T-cell (primary cell): ENCODE data around the gene TAPBP. TPM values are rescaled to one million over a fixed set of nuclear protein-coding genes. Genes with fewer than 3 reads are reported as not detected.

Source experiments
- ATAC-seq, 4 experiments: fragments of 200-7000 bp in 3 of 4; fragments of 150-1000 bp in 1 of 4; cut with Tn5 transposase; replicated peaks in 1 of 4; 1 replicate in 3 of 4; 2 replicates in 1 of 4; pipeline ENCODE4 v1.10.0; 2021; ENCODE audit warnings: moderate library complexity in 3 of 4, mild to moderate bottlenecking in 2 of 4, moderate number of reproducible peaks in 1 of 4
- CTCF ChIA-PET, 2 donors: fragments of 300-600 bp; sonication (Branson Sonifier 250); formaldehyde crosslinking; loops; one replicate each; lab custom pipeline; 2022; ENCODE audit warnings: antibody characterized with exemption in 2 of 2; lab: Charles Lee
- POLR2A ChIA-PET, 2 donors: fragments of 300-600 bp; sonication (Branson Sonifier 250); formaldehyde crosslinking; loops; one replicate each; lab custom pipeline; 2022; ENCODE audit warnings: antibody characterized with exemption in 2 of 2; lab: Charles Lee
- DNase-seq, 35 experiments: peaks; one replicate each; pipeline versions ENCODE4 v3.0.0 to v3.0.0-alpha.2; 2013 to 2023
- H3K27ac ChIP-seq: one replicate; pipeline ENCODE4 v1.5.1; 2013; ENCODE audit warnings: low read length
- H3K27me3 ChIP-seq, 2 experiments: replicated peaks in 1 of 2; 1 replicate in 1 of 2; 2 replicates in 1 of 2; pipeline versions ENCODE4 v1.6.1 to v1.7.0; 2013; ENCODE audit warnings: low read length in 1 of 2, mixed read lengths in 1 of 2; ENCODE audit not compliant: control insufficient read depth in 2 of 2, insufficient read depth in 2 of 2; ENCODE audit errors: extremely low read depth in 1 of 2
- H3K36me3 ChIP-seq, 2 donors: 1 replicate in 1 of 2; 2 replicates in 1 of 2; pipeline versions ENCODE4 v1.6.1 to v1.7.0; 2013; ENCODE audit warnings: low read length in 1 of 2; ENCODE audit not compliant: control insufficient read depth in 2 of 2, insufficient read depth in 1 of 2; ENCODE audit errors: extremely low read depth in 1 of 2
- H3K4me1 ChIP-seq, 2 experiments: 1 replicate in 1 of 2; 2 replicates in 1 of 2; pipeline versions ENCODE4 v1.6.1 to v1.7.0; 2013; ENCODE audit warnings: low read length in 2 of 2, mixed read lengths in 1 of 2; ENCODE audit not compliant: insufficient read depth in 2 of 2, control insufficient read depth in 1 of 2; ENCODE audit errors: extremely low read depth in 1 of 2
- H3K4me3 ChIP-seq, 2 donors: 1 replicate in 1 of 2; 2 replicates in 1 of 2; pipeline versions ENCODE4 v1.5.1 to v1.7.0; 2013; ENCODE audit warnings: mild to moderate bottlenecking in 2 of 2, low read length in 1 of 2, moderate library complexity in 1 of 2; ENCODE audit not compliant: control insufficient read depth in 1 of 2; ENCODE audit errors: extremely low read depth in 1 of 2
- H3K9me3 ChIP-seq: 2 replicates; pipeline ENCODE4 v1.7.0; 2013
- H3K27ac Mint-ChIP-seq, 2 donors: one replicate each; pipeline ENCODE4 v1.8.0; 2020 to 2021; ENCODE audit warnings: mild to moderate bottlenecking in 2 of 2, mixed read lengths in 2 of 2
- H3K27me3 Mint-ChIP-seq, 2 donors: one replicate each; pipeline ENCODE4 v1.8.0; 2021 to 2022; ENCODE audit warnings: mixed read lengths in 2 of 2
- H3K36me3 Mint-ChIP-seq: one replicate; pipeline ENCODE4 v1.8.0; 2021; ENCODE audit warnings: mixed read lengths
- H3K4me1 Mint-ChIP-seq, 3 donors: one replicate each; pipeline ENCODE4 v1.8.0; 2020 to 2022; ENCODE audit warnings: mixed read lengths in 3 of 3, mild to moderate bottlenecking in 1 of 3
- H3K4me3 Mint-ChIP-seq, 3 donors: one replicate each; pipeline ENCODE4 v1.8.0; 2020 to 2022; ENCODE audit warnings: mild to moderate bottlenecking in 3 of 3, mixed read lengths in 3 of 3, moderate library complexity in 3 of 3
- H3K9me3 Mint-ChIP-seq, 3 donors: one replicate each; pipeline ENCODE4 v1.8.0; 2020 to 2022; ENCODE audit warnings: mixed read lengths in 3 of 3
- WGBS: methylation state at CpG from one replicate; pipeline ENCODE4 v1.1.5; 2013; ENCODE audit warnings: missing lambda C conversion rate; ENCODE audit not compliant: insufficient coverage; 5-methylcytosine and 5-hydroxymethylcytosine counted together
- total RNA-seq, 35 experiments: library from RNA in 6 of 35; stranded (reverse) in 6 of 35; fragments of 120-200 nt in 1 of 35; gene quantifications; one replicate each; pipeline versions ENCODE4 v1.2.1 to v1.2.4 and lab custom pipeline; 2013 to 2026

TAPBP gene
- total RNA-seq, 5 donors from 2014 or later (not counting 1 experiment from before 2014, with no cell fraction given), result 224 to 271 (median 254) TPM

GRCh38 chr6:33339193-33339592, 25.3 kb upstream of the TAPBP start:
- 90% methylated on average over 4 of the region's 6 CpGs for WGBS

DNA sequence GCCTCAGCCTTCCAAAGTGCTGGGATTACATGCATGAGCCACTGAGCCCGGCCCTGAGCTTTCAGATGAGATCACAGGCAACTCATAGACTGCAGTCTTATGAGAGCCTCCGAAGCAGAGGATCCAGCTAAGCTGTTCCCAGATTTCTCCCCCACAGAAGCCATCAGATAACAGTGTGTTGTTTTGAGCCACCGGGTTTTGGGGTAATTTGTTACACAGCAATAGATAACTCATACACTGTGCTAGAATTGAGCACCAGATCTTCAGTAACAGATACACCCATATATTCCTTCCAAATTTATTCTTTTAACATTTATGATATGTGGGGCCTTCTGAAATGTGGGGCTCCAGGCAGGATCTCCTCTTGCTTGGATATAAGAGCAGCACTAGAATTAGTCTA, 22.6 kb upstream of the TAPBP start:
- peaks cover 3 to 13% of the 10 kb centered on the region in 2 experiments for H3K4me1 ChIP-seq
- no peaks in the 10 kb centered on the region for H3K27me3 Mint-ChIP-seq
- peaks cover 4 to 30% (median 22%) of the 10 kb centered on the region in 3 donors for H3K4me1 Mint-ChIP-seq
- H3K36me3 Mint-ChIP-seq, result no peaks in the 10 kb centered on the region
- H3K27ac Mint-ChIP-seq, result no peak overlapping the region
- DNase-seq, result no peak
- H3K4me3 ChIP-seq, result no peak overlapping the region
- no peaks in the 10 kb centered on the region for H3K9me3 Mint-ChIP-seq
- CTCF ChIA-PET, result interaction anchor here in 1 of 2 donors (0.7 kb wide), 1 partner anchor 762 kb away, joined by 5 read pairs; no protein-coding TSS in a partner anchor
- WGBS, result 60% methylated on average over 1 of the region's 3 CpGs
- H3K9me3 ChIP-seq, result no peaks in the 10 kb centered on the region
- no peak for ATAC-seq
- H3K36me3 ChIP-seq, result no peaks in the 10 kb centered on the region
- H3K4me3 Mint-ChIP-seq, result no peak overlapping the region
- POLR2A ChIA-PET, result interaction anchor here in 1 of 2 donors (0.7 kb wide), 1 partner anchor 120 kb away, joined by 3 read pairs; no protein-coding TSS in a partner anchor
- H3K27me3 ChIP-seq, result no peaks in the 10 kb centered on the region
- no peak overlapping the region for H3K27ac ChIP-seq

More at GRCh38 chr6:33339193-33339592, 25.3 kb upstream of the TAPBP start:
- Mint-ChIP-seq H3K9me3 (no peaks in the 10 kb centered on the region), H3K27me3 (no peaks in the 10 kb centered on the region), H3K27ac (peak overlapping the region; percentile 48 to 57), H3K4me1 (peaks cover 16 to 36% (median 35%) of the 10 kb centered on the region in 3 donors), H3K36me3 (no peaks in the 10 kb centered on the region), H3K4me3 (no peak overlapping the region)
- Histone ChIP-seq H3K27ac (no peak overlapping the region), H3K4me3 (no peak overlapping the region), H3K4me1 (peaks cover 11 to 36% of the 10 kb centered on the region in 2 experiments), H3K9me3 (no peaks in the 10 kb centered on the region), H3K27me3 (no peaks in the 10 kb centered on the region), H3K36me3 (no peaks in the 10 kb centered on the region)
- ChIA-PET POLR2A (no interaction called here), CTCF (interaction anchor here in 1 of 2 donors (0.6 kb wide), 1 partner anchor 13 kb away, joined by 4 read pairs; no protein-coding TSS in a partner anchor)
- ATAC-seq, result no peak
- no peak for DNase-seq

DNA sequence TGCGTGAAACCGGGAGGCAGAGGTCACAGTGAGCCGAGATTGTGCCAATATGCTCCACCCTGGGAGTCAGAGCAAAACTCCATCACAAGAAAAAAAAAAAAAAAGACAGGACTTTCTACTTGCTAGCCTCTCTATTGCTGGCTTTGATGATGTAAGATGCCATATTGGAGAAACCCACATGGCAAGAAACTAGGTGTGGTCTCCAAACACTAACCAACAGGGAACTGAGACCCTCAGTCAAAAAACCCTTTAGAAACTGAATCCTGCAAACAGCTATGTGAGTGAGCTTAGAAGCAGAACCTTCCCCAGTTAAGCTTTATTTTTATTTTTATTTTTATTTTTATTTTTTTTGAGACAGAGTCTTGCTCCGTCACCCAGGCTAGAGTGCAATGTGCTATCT, 22.0 kb upstream of the TAPBP start:
- no peak overlapping the region for H3K4me3 ChIP-seq
- no peak overlapping the region for H3K27ac Mint-ChIP-seq
- H3K4me1 ChIP-seq, result peaks cover 3 to 10% of the 10 kb centered on the region in 2 experiments
- H3K9me3 Mint-ChIP-seq, result no peaks in the 10 kb centered on the region
- no peak for ATAC-seq
- no peak overlapping the region for H3K27ac ChIP-seq
- no peaks in the 10 kb centered on the region for H3K27me3 ChIP-seq
- no peaks in the 10 kb centered on the region for H3K36me3 ChIP-seq
- no peaks in the 10 kb centered on the region for H3K9me3 ChIP-seq
- H3K36me3 Mint-ChIP-seq, result no peaks in the 10 kb centered on the region
- H3K27me3 Mint-ChIP-seq, result no peaks in the 10 kb centered on the region
- CTCF ChIA-PET, result interaction anchor here in 1 of 2 donors (0.7 kb wide), 2 partner anchors 376 to 762 kb away, joined by 3 to 5 read pairs; no protein-coding TSS in a partner anchor
- DNase-seq, result no peak
- H3K4me3 Mint-ChIP-seq, result no peak overlapping the region
- 100% methylated on average over 1 of the region's 4 CpGs for WGBS
- peaks cover 4 to 30% (median 22%) of the 10 kb centered on the region in 3 donors for H3K4me1 Mint-ChIP-seq
- POLR2A ChIA-PET, result interaction anchor here in 1 of 2 donors (0.6 kb wide), 1 partner anchor 10 kb away, joined by 9 read pairs; no protein-coding TSS in a partner anchor

DNA sequence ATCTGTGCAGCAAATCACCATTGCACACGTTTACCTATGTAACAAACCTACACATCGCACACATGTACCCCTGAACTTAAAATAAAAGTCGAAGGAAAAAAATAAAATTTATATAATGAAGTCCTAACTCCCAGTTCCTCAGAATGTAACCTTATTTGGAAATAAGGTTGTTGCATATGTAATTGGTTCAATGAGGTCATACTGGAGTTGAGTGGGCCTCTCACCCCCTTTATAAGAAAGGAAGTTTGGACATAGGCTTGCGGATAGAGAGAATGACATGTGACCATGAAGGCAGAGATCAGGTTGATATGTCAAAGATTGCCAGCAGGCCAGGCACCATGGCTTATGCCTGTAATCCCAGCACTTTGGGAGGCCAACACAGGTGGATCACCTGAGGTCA, 19.8 kb upstream of the TAPBP start:
- H3K9me3 ChIP-seq, result no peaks in the 10 kb centered on the region
- no CpG with 5 or more reads among the region's 4 CpGs for WGBS
- CTCF ChIA-PET, result interaction anchor here in 1 of 2 donors (0.7 kb wide), 1 partner anchor 40 kb away, joined by 8 read pairs; no protein-coding TSS in a partner anchor
- POLR2A ChIA-PET, result no interaction called here
- no peak overlapping the region for H3K27ac Mint-ChIP-seq
- no peaks in the 10 kb centered on the region for H3K27me3 ChIP-seq
- no peaks in the 10 kb centered on the region for H3K27me3 Mint-ChIP-seq
- no peaks in the 10 kb centered on the region for H3K36me3 Mint-ChIP-seq
- H3K27ac ChIP-seq, result no peak overlapping the region
- H3K4me1 ChIP-seq, result peaks cover 3 to 10% of the 10 kb centered on the region in 2 experiments
- H3K9me3 Mint-ChIP-seq, result no peaks in the 10 kb centered on the region
- ATAC-seq (no peak), DNase-seq (no peak)
- H3K36me3 ChIP-seq, result no peaks in the 10 kb centered on the region
- peaks cover 2 to 16% (median 8%) of the 10 kb centered on the region in 3 donors for H3K4me1 Mint-ChIP-seq
- no peak overlapping the region for H3K4me3 Mint-ChIP-seq
- H3K4me3 ChIP-seq, result no peak overlapping the region

- H3K4me3 Mint-ChIP-seq, result no peak overlapping the region
- ATAC-seq (no peak), DNase-seq (no peak)
- H3K4me1 Mint-ChIP-seq, result peaks cover 2 to 18% (median 8%) of the 10 kb centered on the region in 3 donors
- Histone ChIP-seq H3K4me1 (peaks cover 3 to 10% of the 10 kb centered on the region in 2 experiments), H3K4me3 (no peak overlapping the region), H3K27ac (no peak overlapping the region), H3K9me3 (no peaks in the 10 kb centered on the region), H3K27me3 (no peaks in the 10 kb centered on the region), H3K36me3 (no peaks in the 10 kb centered on the region)
- 84% methylated on average over 7 of the region's 10 CpGs for whole genome bisulfite sequencing
- no peaks in the 10 kb centered on the region for H3K9me3 Mint-ChIP-seq
- ChIA-PET CTCF (no interaction called here), POLR2A (no interaction called here)
- no peaks in the 10 kb centered on the region for H3K36me3 Mint-ChIP-seq
- no peaks in the 10 kb centered on the region for H3K27me3 Mint-ChIP-seq
- H3K27ac Mint-ChIP-seq, result no peak overlapping the region
Measured at GRCh38 chr6:33330736-33331135, 16.9 kb upstream of the TAPBP start.

- DNase-seq, result no peak
- WGBS, result no CpG with 5 or more reads among the region's 5 CpGs
- Mint-ChIP-seq H3K4me1 (peaks cover 2 to 13% (median 3%) of the 10 kb centered on the region in 3 donors), H3K27ac (peak overlapping the region in 1 of 2 donors; percentile 75), H3K9me3 (no peaks in the 10 kb centered on the region), H3K27me3 (no peaks in the 10 kb centered on the region), H3K4me3 (no peak overlapping the region), H3K36me3 (no peaks in the 10 kb centered on the region)
- peaks cover 6% of the 10 kb centered on the region in 2 experiments for H3K4me1 ChIP-seq
- no peak overlapping the region for H3K27ac ChIP-seq
- ChIA-PET POLR2A (interaction anchor here in 1 of 2 donors (0.5 to 0.6 kb wide), 2 partner anchors 428 to 429 kb away, joined by 3 read pairs; no protein-coding TSS in a partner anchor), CTCF (interaction anchor here in 1 of 2 donors (0.6 kb wide), 1 partner anchor 100 kb away, joined by 7 read pairs; no protein-coding TSS in a partner anchor)
- no peak overlapping the region for H3K4me3 ChIP-seq
- H3K36me3 ChIP-seq, result no peaks in the 10 kb centered on the region
- H3K9me3 ChIP-seq, result no peaks in the 10 kb centered on the region
- H3K27me3 ChIP-seq, result no peaks in the 10 kb centered on the region
- no peak for ATAC-seq
Measured at GRCh38 chr6:33329058-33329457, 15.2 kb upstream of the TAPBP start.
